Stimulated activated CD8-positive, alpha-beta memory T cell treated with anti-CD3 and anti-CD28 coated beads, Interleukin-7, amount 100 ng/mL, for 4 hours (primary cell): ENCODE measurements around the gene ABCB4.
"Not testable (repeated sequence)": the region's sequence is repeated elsewhere in the genome, so short reads cannot be mapped to it uniquely, and the experiment has no call there.

Experiments
- DNase-seq, 2 donors: peaks; one replicate each; pipeline ENCODE4 v3.0.0-alpha.2; 2020; ENCODE audit warnings: low read depth in 2 of 2

The ABCB4 gene

GRCh38 chr7:87476179-87476557 lies 688 bp upstream of the ABCB4 start:
- DNase-seq, result no peak

- no peak for DNase-seq
Measured at GRCh38 chr7:87474533-87475358, 734 bp downstream of the ABCB4 start.

DNA sequence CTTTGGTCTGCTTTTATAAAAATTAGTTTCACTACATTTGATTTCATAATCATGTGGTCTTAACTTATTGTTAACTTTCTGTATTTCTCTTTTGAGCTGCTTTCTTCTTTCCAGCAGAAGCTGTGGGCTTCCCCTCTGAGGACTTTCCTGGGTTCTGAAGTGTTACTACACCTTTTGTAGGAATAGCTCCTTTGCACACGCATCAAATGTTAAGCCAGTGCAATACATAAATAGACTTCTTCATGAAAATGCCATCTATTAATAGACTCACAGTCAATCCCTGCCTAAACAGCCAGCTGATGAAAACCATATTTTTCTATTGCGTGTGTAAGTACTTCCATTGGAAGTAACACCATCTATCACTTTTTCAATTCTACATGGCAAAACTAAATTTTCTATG lies 1.5 kb downstream of the ABCB4 start:
- DNase-seq, result no peak

GRCh38 chr7:87473192-87473591 lies 2.3 kb downstream of the ABCB4 start:
- no peak for DNase-seq

GRCh38 chr7:87471473-87471872 lies 4.0 kb downstream of the ABCB4 start:
- DNase-seq, result no peak

GRCh38 chr7:87469204-87469603 lies 6.3 kb downstream of the ABCB4 start:
- DNase-seq, result not testable (repeated sequence)

DNA sequence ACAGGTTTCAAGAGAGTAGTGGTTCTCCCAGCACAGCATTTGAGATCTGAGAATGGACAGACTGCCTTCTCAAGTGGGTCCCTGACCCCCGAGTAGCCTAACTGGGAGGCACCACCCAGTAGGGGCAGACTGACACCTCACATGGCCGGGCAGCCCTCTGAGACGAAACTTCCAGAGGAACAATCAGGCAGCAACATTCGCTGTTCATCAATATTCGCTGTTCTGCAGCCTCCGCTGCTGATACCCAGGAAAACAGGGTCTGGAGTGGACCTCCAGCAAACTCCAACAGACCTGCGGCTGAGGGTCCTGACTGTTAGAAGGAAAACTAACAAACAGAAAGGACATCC lies 10.0 kb downstream of the ABCB4 start:
- not testable (repeated sequence) for DNase-seq

DNA sequence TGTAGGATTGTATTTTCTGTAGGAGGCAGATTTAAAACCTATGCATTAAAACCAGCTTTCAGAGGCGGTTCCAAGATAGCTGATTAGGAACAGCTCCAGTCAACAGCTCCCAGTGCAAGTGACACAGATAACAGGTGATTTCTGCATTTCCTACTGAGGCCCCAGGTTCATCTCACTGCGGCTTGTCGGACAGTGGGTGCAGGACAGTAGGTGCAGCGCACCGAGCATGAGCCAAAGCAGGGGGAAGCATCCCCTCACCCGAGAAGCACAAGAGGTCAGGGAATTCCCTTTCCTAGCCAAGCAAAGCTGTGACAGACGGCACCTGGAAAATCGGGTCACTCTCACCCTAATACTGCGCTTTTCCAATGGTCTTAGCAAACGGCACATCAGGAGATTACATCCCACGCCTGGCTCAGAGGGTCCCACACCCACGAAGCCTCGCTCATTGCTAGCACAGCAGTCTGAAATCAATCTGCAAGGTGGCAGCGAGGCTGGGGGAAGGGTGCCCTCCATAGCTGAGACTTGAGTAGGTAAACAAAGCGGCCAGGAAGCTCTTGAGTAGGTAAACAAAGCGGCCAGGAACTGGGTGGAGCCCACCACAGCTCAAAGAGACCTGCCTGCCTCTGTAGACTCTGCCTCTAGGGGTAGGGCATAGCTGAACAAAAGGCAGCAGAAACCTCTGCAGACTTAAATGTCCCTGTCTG lies 10.5 kb downstream of the ABCB4 start:
- not testable (repeated sequence) for DNase-seq

- no peak for DNase-seq
Measured at GRCh38 chr7:87463982-87464381, 11.5 kb downstream of the ABCB4 start.

DNA sequence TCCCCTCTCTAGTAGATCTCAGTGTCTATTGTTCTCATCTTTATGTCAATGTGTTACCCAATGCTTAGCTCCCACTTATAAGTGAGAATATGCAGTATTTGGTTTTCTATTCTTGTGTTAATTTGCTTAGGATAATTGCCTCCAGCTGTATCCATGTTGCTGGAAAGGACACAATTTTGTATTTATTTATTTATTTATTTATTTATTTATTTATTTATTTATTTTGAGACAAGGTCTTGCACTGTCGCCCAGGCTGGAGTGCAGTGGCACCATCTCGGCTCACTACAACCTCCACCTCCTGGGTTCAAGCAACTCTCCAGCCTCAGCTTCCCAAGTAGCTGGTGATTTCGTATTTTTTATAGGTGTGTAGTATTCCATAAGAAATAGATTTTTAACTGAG lies 15.0 kb downstream of the ABCB4 start:
- DNase-seq, result not testable (repeated sequence)

DNA sequence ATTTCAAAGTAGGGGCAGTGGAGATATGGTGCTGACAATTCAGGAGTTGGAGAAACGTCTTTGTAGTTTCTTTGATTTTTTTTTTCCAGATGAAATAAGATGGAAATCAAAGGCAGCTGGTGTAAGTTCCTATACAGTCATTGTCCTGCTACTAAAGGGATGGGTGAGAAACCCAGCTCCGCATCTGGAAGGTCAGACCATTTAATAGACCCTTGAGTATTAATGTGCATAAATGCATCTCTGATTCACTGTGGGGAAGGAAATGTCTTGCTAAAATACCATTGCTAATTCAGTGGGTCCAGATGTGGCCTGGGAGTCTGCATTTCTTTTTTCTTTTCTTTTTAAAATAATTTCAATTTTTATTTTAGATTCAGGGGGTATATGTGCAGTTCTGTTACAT lies 15.5 kb downstream of the ABCB4 start:
- DNase-seq, result no peak

GRCh38 chr7:87458148-87458547 lies 17.3 kb downstream of the ABCB4 start:
- no peak for DNase-seq

DNA sequence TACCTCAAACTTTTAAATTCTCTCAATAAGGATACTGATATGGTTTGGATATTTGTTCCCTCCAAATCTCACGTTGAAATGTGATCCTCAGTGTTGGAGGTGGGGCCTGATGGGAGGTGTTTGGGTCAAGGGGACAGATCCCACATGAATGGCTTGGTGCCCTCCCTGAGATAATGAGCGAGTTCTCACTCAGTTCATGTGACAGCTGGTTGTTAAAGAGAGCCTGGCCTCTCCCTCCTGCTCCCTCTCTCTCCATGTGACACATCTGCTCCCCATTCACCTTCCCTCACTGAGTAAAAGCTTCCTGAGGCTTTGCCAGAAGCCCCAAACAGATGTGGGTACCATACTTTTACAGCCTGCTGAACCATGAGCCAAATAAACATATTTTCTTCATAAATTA lies 19.2 kb downstream of the ABCB4 start:
- DNase-seq, result no peak

DNA sequence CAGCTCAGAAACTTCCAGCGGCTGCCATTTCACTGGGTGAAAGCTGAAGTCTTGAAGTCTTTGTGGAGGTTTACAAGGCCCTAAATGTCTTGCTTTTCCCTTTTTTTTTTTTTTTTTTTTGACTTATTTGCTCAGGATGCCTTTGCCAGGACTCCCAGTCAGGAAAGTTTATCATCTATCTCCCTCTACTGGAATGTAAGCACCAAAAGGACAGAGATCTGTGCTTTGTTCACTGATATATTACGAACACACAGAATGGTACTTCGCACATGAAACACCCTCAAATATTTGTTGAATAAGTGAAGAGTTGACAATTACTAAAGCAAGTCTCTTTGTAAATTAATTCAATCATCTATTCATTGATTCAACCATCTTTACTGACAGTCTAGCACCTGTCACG lies 23.2 kb downstream of the ABCB4 start:
- DNase-seq, result no peak

- no peak for DNase-seq
Measured at GRCh38 chr7:87451187-87451586, 24.3 kb downstream of the ABCB4 start.

DNA sequence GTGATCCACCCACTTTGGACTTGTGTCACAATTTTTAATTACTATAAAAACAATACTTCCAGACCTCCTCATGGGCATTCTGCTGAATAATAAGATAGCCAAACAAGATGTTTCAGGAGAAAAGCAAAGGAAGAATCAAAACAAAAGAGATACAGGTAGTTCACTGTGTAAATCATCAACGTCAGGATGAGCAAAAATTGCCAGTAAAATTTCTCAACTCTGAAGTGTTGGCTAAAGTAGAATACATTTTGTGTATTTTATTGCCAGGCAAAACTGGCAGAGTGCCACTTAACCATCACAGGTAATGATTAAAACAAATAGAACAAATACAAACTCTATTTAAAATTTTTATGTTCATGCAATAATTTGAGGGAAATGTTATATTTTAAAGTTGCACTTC lies 24.8 kb downstream of the ABCB4 start:
- DNase-seq, result no peak

DNA sequence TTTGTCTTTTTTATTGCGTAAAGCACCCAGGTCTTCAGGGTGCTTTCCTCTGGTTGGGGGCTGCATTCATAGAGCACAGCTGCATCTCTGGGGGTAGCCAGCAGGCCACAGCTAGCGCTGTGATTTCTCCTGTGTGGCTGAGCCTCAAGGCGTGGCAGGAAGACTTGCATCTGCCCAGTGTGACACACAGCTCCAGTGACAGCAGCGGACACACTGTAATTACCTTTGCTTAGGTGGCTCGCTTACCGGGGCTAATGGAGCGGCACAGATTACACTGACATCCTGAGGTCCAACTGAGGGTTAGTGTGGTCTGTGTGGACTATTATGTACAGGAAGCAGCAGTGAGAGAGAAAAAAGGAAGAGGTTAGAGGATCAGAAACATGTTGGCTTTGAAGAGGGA lies 27.1 kb downstream of the ABCB4 start:
- DNase-seq, result no peak

- DNase-seq, result no peak
Measured at GRCh38 chr7:87447116-87447635, 28.3 kb downstream of the ABCB4 start.

GRCh38 chr7:87445897-87446296 lies 29.6 kb downstream of the ABCB4 start:
- DNase-seq, result no peak

- no peak for DNase-seq
Measured at GRCh38 chr7:87435546-87435945, 39.9 kb downstream of the ABCB4 start.

DNA sequence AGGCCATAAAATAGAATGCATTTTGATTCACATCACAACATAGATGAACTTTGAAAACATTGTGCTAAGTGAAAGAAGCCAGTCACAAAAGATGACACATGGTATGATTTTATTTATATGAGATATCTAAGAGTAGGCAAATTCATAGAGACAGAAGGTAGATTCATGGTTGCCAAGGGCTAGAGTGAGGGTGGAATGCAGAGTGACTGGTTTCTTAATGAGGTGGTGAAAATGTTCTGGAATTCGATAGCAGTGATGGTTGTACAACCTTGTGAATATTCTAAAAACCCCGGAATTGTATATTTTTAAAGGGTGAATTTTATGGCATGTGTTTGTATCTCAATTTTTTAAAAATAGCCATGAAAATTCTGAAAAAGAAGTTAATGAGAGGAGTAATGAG lies 42.9 kb downstream of the ABCB4 start:
- DNase-seq, result no peak

DNA sequence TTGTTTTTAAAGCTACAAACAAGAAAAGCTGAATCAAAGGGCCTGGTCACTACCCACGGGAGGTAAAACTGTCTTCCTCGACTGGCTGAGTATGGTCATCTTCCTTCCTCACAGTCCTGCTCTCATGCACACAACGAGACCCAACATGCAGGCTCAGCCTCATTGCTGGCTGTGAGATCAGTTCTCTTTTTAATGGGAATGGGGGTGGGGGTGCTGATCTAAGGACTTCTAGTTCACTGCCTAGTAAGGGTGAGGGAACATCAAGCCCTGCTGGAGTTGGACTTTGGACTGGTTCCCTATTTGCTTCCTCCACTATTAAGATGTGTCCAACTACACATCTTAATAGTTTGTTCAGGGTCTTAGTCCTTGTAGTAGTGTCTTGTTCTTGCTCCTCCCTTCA lies 48.2 kb downstream of the ABCB4 start:
- no peak for DNase-seq

DNA sequence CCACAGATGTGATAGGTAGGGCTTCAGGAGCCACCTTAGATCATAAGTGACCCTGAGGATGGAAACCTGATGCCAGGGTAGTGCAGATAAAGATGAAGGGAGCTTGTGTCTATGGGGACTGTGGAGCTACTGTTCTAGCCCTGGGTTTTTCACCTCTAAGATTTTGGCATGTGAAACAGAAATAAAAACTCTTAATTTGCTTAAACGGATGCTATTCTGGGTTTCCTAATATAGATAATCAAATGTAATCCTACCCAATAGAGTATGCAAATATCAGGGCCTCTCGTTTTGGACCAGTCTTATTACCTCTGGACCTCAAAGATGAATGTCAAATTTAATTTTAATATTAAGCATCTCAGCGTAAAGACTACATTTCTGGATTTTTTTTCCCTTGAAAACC lies 49.3 kb downstream of the ABCB4 start:
- DNase-seq, result no peak
